T-cell (primary cell): ENCODE data around the gene ZNF664. TPM values are rescaled to one million over a fixed set of nuclear protein-coding genes. Genes with fewer than 3 reads are reported as not detected.
A peak's percentile ranks its signal among the peaks of the same experiment; 100 is the strongest.

Experiments
- ATAC-seq, 4 experiments: fragments of 200-7000 bp in 3 of 4; fragments of 150-1000 bp in 1 of 4; cut with Tn5 transposase; replicated peaks in 1 of 4; 1 replicate in 3 of 4; 2 replicates in 1 of 4; pipeline ENCODE4 v1.10.0; 2021; ENCODE audit warnings: moderate library complexity in 3 of 4, mild to moderate bottlenecking in 2 of 4, moderate number of reproducible peaks in 1 of 4
- CTCF ChIA-PET, 2 donors: fragments of 300-600 bp; sonication (Branson Sonifier 250); formaldehyde crosslinking; loops; one replicate each; lab custom pipeline; 2022; ENCODE audit warnings: antibody characterized with exemption in 2 of 2; lab: Charles Lee
- POLR2A ChIA-PET, 2 donors: fragments of 300-600 bp; sonication (Branson Sonifier 250); formaldehyde crosslinking; loops; one replicate each; lab custom pipeline; 2022; ENCODE audit warnings: antibody characterized with exemption in 2 of 2; lab: Charles Lee
- DNase-seq, 35 experiments: peaks; one replicate each; pipeline versions ENCODE4 v3.0.0 to v3.0.0-alpha.2; 2013 to 2023
- H3K27ac ChIP-seq: one replicate; pipeline ENCODE4 v1.5.1; 2013; ENCODE audit warnings: low read length
- H3K27me3 ChIP-seq, 2 experiments: replicated peaks in 1 of 2; 1 replicate in 1 of 2; 2 replicates in 1 of 2; pipeline versions ENCODE4 v1.6.1 to v1.7.0; 2013; ENCODE audit warnings: low read length in 1 of 2, mixed read lengths in 1 of 2; ENCODE audit not compliant: control insufficient read depth in 2 of 2, insufficient read depth in 2 of 2; ENCODE audit errors: extremely low read depth in 1 of 2
- H3K36me3 ChIP-seq, 2 donors: 1 replicate in 1 of 2; 2 replicates in 1 of 2; pipeline versions ENCODE4 v1.6.1 to v1.7.0; 2013; ENCODE audit warnings: low read length in 1 of 2; ENCODE audit not compliant: control insufficient read depth in 2 of 2, insufficient read depth in 1 of 2; ENCODE audit errors: extremely low read depth in 1 of 2
- H3K4me1 ChIP-seq, 2 experiments: 1 replicate in 1 of 2; 2 replicates in 1 of 2; pipeline versions ENCODE4 v1.6.1 to v1.7.0; 2013; ENCODE audit warnings: low read length in 2 of 2, mixed read lengths in 1 of 2; ENCODE audit not compliant: insufficient read depth in 2 of 2, control insufficient read depth in 1 of 2; ENCODE audit errors: extremely low read depth in 1 of 2
- H3K4me3 ChIP-seq, 2 donors: 1 replicate in 1 of 2; 2 replicates in 1 of 2; pipeline versions ENCODE4 v1.5.1 to v1.7.0; 2013; ENCODE audit warnings: mild to moderate bottlenecking in 2 of 2, low read length in 1 of 2, moderate library complexity in 1 of 2; ENCODE audit not compliant: control insufficient read depth in 1 of 2; ENCODE audit errors: extremely low read depth in 1 of 2
- H3K9me3 ChIP-seq: 2 replicates; pipeline ENCODE4 v1.7.0; 2013
- H3K27ac Mint-ChIP-seq, 2 donors: one replicate each; pipeline ENCODE4 v1.8.0; 2020 to 2021; ENCODE audit warnings: mild to moderate bottlenecking in 2 of 2, mixed read lengths in 2 of 2
- H3K27me3 Mint-ChIP-seq, 2 donors: one replicate each; pipeline ENCODE4 v1.8.0; 2021 to 2022; ENCODE audit warnings: mixed read lengths in 2 of 2
- H3K36me3 Mint-ChIP-seq: one replicate; pipeline ENCODE4 v1.8.0; 2021; ENCODE audit warnings: mixed read lengths
- H3K4me1 Mint-ChIP-seq, 3 donors: one replicate each; pipeline ENCODE4 v1.8.0; 2020 to 2022; ENCODE audit warnings: mixed read lengths in 3 of 3, mild to moderate bottlenecking in 1 of 3
- H3K4me3 Mint-ChIP-seq, 3 donors: one replicate each; pipeline ENCODE4 v1.8.0; 2020 to 2022; ENCODE audit warnings: mild to moderate bottlenecking in 3 of 3, mixed read lengths in 3 of 3, moderate library complexity in 3 of 3
- H3K9me3 Mint-ChIP-seq, 3 donors: one replicate each; pipeline ENCODE4 v1.8.0; 2020 to 2022; ENCODE audit warnings: mixed read lengths in 3 of 3
- WGBS: methylation state at CpG from one replicate; pipeline ENCODE4 v1.1.5; 2013; ENCODE audit warnings: missing lambda C conversion rate; ENCODE audit not compliant: insufficient coverage; 5-methylcytosine and 5-hydroxymethylcytosine counted together
- total RNA-seq, 35 experiments: library from RNA in 6 of 35; stranded (reverse) in 6 of 35; fragments of 120-200 nt in 1 of 35; gene quantifications; one replicate each; pipeline versions ENCODE4 v1.2.1 to v1.2.4 and lab custom pipeline; 2013 to 2026

Gene ZNF664
- total RNA-seq, 5 donors from 2014 or later (not counting 1 experiment from before 2014, with no cell fraction given) = 30.6 to 58.2 (median 56.1) TPM

- WGBS = no CpG with 5 or more reads among the region's 6 CpGs
- no peaks in the 10 kb centered on the region for H3K4me1 ChIP-seq
- POLR2A ChIA-PET = no interaction called here
- Mint-ChIP-seq H3K27me3 (no peaks in the 10 kb centered on the region), H3K4me1 (peaks cover 16 to 40% (median 22%) of the 10 kb centered on the region in 3 donors), H3K9me3 (no peaks in the 10 kb centered on the region), H3K27ac (no peak overlapping the region), H3K36me3 (peaks cover 14% of the 10 kb centered on the region), H3K4me3 (no peak overlapping the region)
- no peak overlapping the region for H3K4me3 ChIP-seq
- H3K27ac ChIP-seq = no peak overlapping the region
- peaks cover 0 to 3% of the 10 kb centered on the region in 2 donors for H3K36me3 ChIP-seq
- H3K9me3 ChIP-seq = no peaks in the 10 kb centered on the region
- CTCF ChIA-PET = no interaction called here
- no peak for ATAC-seq
- no peak for DNase-seq
- no peaks in the 10 kb centered on the region for H3K27me3 ChIP-seq
Observed at GRCh38 chr12:123979566-123979965, 6.6 kb downstream of the ZNF664 start.

- H3K4me3 ChIP-seq = no peak overlapping the region
- ChIA-PET CTCF (interaction anchor here (0.8 to 1.2 kb wide), 2 partner anchors 77 to 79 kb away, joined by 4 read pairs; no protein-coding TSS in a partner anchor), POLR2A (no interaction called here)
- H3K36me3 Mint-ChIP-seq = peaks cover 7% of the 10 kb centered on the region
- WGBS = 96% methylated on average over 4 of the region's 7 CpGs
- no peaks in the 10 kb centered on the region for H3K9me3 Mint-ChIP-seq
- ATAC-seq (no peak), DNase-seq (no peak)
- H3K4me3 Mint-ChIP-seq = no peak overlapping the region
- no peaks in the 10 kb centered on the region for H3K9me3 ChIP-seq
- peaks cover 0 to 8% of the 10 kb centered on the region in 2 donors for H3K36me3 ChIP-seq
- peaks cover 16 to 39% (median 21%) of the 10 kb centered on the region in 3 donors for H3K4me1 Mint-ChIP-seq
- no peak overlapping the region for H3K27ac ChIP-seq
- no peaks in the 10 kb centered on the region for H3K27me3 ChIP-seq
- H3K4me1 ChIP-seq = no peaks in the 10 kb centered on the region
- no peaks in the 10 kb centered on the region for H3K27me3 Mint-ChIP-seq
- H3K27ac Mint-ChIP-seq = no peak overlapping the region
Observed at GRCh38 chr12:123982269-123982668, 9.3 kb downstream of the ZNF664 start.

DNA sequence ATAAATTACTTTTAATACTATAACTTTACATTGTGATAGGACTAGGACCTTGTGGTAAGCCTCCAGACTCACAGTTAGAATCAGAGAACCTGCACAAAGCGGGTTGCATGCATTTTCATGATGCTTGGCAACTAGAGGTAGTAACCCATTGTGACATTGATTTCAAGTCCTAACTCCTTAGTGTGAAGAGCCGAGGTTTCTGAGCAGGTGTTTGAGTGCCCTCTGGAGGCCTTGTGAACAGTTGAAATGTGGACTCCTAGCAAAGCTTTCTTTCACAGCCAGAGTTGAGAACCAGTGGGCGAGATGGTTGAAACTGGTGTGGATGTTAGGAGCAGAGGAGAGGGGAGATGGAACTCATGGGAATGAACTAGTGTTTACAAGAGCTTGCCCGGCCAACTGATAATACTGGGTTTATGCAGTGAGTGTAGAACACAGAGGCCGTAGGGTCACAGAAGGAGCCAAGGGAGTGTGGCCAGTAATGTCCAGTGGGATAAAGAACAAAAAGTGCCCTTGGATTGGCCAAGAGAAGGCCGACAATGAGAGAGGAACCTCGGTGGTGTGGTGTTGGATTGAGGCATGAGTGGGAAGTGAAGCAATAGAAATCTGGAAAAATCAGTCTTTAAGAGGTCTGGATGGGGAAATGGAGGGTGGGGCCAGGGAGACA, 10.9 kb downstream of the ZNF664 start:
- POLR2A ChIA-PET = no interaction called here
- ATAC-seq (peak; percentile 55 to 87 (median 79)), DNase-seq (peak in 34 of 35 experiments; percentile 11 to 81 (median 42))
- CTCF ChIA-PET = interaction anchor here (0.6 to 2.3 kb wide), 7 partner anchors 10 to 726 kb away, joined by 3 to 13 read pairs (median 4); no protein-coding TSS in a partner anchor
- Mint-ChIP-seq H3K36me3 (peaks cover 18% of the 10 kb centered on the region), H3K27ac (no peak overlapping the region), H3K9me3 (no peaks in the 10 kb centered on the region), H3K27me3 (no peaks in the 10 kb centered on the region), H3K4me3 (no peak overlapping the region), H3K4me1 (peaks cover 16 to 45% (median 21%) of the 10 kb centered on the region in 3 donors)
- Histone ChIP-seq H3K27me3 (no peaks in the 10 kb centered on the region), H3K27ac (no peak overlapping the region), H3K9me3 (no peaks in the 10 kb centered on the region), H3K36me3 (peaks cover 0 to 22% of the 10 kb centered on the region in 2 donors), H3K4me1 (no peaks in the 10 kb centered on the region), H3K4me3 (no peak overlapping the region)
- WGBS = 90% methylated on average over 6 of the region's 7 CpGs

DNA sequence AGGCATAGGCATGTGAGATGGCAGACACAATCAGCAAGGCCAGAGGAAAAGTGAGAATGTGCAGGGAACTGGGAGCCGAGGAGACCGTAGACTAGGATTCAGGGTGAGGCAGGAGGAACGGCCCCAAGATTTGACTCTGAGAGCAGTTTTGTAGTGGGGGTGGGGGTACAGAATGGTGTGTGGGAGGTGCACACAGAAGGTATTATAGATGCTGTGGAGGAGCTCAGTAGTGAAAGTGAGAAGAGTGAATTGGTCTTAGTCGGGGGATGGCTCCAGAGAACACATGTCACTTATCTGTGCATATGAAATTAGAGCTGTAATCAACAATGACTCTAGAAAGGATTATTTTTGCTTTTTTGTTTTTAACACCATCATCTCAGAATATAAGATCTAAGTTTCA, 11.9 kb downstream of the ZNF664 start:
- Mint-ChIP-seq H3K9me3 (no peaks in the 10 kb centered on the region), H3K36me3 (peaks cover 27% of the 10 kb centered on the region), H3K4me3 (no peak overlapping the region), H3K27me3 (no peaks in the 10 kb centered on the region), H3K27ac (no peak overlapping the region), H3K4me1 (peaks cover 16 to 50% (median 26%) of the 10 kb centered on the region in 3 donors)
- no peak overlapping the region for H3K4me3 ChIP-seq
- no peak overlapping the region for H3K27ac ChIP-seq
- H3K4me1 ChIP-seq = no peaks in the 10 kb centered on the region
- ATAC-seq = no peak
- WGBS = 71% methylated on average over 3 of the region's 4 CpGs
- ChIA-PET POLR2A (no interaction called here), CTCF (interaction anchor here (1.0 to 2.3 kb wide), 3 partner anchors 11 to 80 kb away, joined by 3 to 13 read pairs (median 12); no protein-coding TSS in a partner anchor)
- DNase-seq = no peak
- no peaks in the 10 kb centered on the region for H3K27me3 ChIP-seq
- no peaks in the 10 kb centered on the region for H3K9me3 ChIP-seq
- H3K36me3 ChIP-seq = peaks cover 3 to 30% of the 10 kb centered on the region in 2 donors

DNA sequence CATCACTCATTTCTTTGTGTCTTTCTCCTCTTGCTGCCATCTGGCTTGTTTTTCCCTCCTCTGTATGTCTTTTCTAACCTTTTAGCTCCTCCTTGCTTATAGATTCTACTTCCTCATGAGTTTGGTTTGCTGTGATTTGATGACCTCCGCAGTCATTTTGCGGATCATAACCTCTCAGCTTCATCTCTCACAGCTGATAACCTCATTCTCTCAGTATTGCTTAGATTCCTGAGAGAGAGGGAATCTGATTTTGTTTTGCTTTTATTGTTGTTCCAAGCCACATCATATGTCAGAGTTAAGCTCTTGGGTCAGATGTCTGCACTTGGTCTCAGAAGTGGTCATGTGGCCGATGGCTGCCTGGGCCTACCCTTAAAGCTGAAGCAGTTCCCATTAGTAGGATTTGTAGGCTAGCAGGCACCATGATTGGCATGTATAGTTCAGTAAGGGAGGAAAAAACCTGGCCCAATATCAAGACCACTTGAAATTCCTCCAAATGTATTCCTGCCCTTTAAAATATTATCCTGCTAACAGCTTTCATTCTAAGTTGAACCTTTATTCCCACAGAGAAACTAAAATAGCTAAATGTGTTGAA, 13.5 kb downstream of the ZNF664 start:
- Histone ChIP-seq H3K4me3 (no peak overlapping the region), H3K27me3 (no peaks in the 10 kb centered on the region), H3K9me3 (no peaks in the 10 kb centered on the region), H3K4me1 (no peaks in the 10 kb centered on the region), H3K27ac (no peak overlapping the region), H3K36me3 (peaks cover 3 to 39% of the 10 kb centered on the region in 2 donors)
- WGBS = 100% methylated on average over 1 of the region's 3 CpGs
- Mint-ChIP-seq H3K4me1 (peaks cover 17 to 49% (median 28%) of the 10 kb centered on the region in 3 donors), H3K4me3 (no peak overlapping the region), H3K27ac (no peak overlapping the region), H3K9me3 (no peaks in the 10 kb centered on the region), H3K36me3 (peaks cover 41% of the 10 kb centered on the region), H3K27me3 (no peaks in the 10 kb centered on the region)
- no peak for DNase-seq
- no peak for ATAC-seq
- ChIA-PET POLR2A (interaction anchor here in 1 of 2 donors (0.6 kb wide), 1 partner anchor 9 kb away, joined by 6 read pairs; no protein-coding TSS in a partner anchor), CTCF (interaction anchor here (0.7 to 1.4 kb wide), 5 partner anchors 10 to 540 kb away, joined by 3 to 9 read pairs (median 4); no protein-coding TSS in a partner anchor)

DNA sequence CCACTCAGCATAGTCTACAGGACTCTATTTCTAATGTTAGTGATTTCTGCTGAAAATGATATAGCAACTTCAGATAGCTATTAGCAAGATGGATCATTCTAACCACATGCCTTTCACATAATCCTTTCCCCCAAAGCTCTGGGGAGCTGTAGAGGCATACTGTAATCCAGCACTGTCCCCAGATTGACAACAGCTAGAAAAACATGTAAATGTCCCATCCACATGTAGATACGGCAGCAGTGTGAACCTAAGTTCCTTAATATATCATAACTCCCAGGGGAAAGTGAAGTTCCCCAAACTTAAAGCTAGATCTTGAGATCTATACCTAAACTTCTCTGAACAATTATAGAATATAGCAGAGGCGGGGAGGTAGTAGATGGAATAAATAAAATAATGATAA, 14.0 kb downstream of the ZNF664 start:
- ChIA-PET POLR2A (interaction anchor here in 1 of 2 donors (0.6 kb wide), 1 partner anchor 10 kb away, joined by 6 read pairs; no protein-coding TSS in a partner anchor), CTCF (interaction anchor here (0.6 to 1.4 kb wide), 6 partner anchors 11 to 540 kb away, joined by 3 to 9 read pairs (median 4); no protein-coding TSS in a partner anchor)
- WGBS = no CpG with 5 or more reads among the region's 2 CpGs
- H3K27ac ChIP-seq = no peak overlapping the region
- Mint-ChIP-seq H3K27me3 (no peaks in the 10 kb centered on the region), H3K27ac (no peak overlapping the region), H3K4me1 (peaks cover 19 to 45% (median 28%) of the 10 kb centered on the region in 3 donors), H3K4me3 (no peak overlapping the region), H3K9me3 (no peaks in the 10 kb centered on the region), H3K36me3 (peaks cover 44% of the 10 kb centered on the region)
- H3K27me3 ChIP-seq = no peaks in the 10 kb centered on the region
- H3K4me3 ChIP-seq = no peak overlapping the region
- DNase-seq = no peak
- H3K36me3 ChIP-seq = peaks cover 3 to 39% of the 10 kb centered on the region in 2 donors
- H3K4me1 ChIP-seq = no peaks in the 10 kb centered on the region
- H3K9me3 ChIP-seq = no peaks in the 10 kb centered on the region
- ATAC-seq = no peak
